H1 (cell line): ENCODE data around the gene CHRNA4. TPM values are rescaled to one million over a fixed set of nuclear protein-coding genes. Genes with fewer than 3 reads are reported as not detected.
A peak's percentile ranks its signal among the peaks of the same experiment; 100 is the strongest.

Experiments used
- CTCF ChIA-PET: fragments of 300-600 bp; sonication (Branson Sonifier 250); formaldehyde crosslinking; loops from one replicate; lab custom pipeline; 2021; ENCODE audit not compliant: partially characterized antibody; lab: Charles Lee
- POLR2A ChIA-PET: fragments of 300-600 bp; sonication (Branson Sonifier 250); formaldehyde crosslinking; loops from one replicate; lab custom pipeline; 2021; ENCODE audit warnings: inconsistent platforms; ENCODE audit not compliant: partially characterized antibody; lab: Charles Lee
- DNase-seq, 2 experiments: peaks; one replicate each; pipeline versions ENCODE4 v3.0.0 to v3.0.0-alpha.2; 2010 to 2022; ENCODE audit warnings: low spot score in 2 of 2, low read depth in 1 of 2, mixed read lengths in 1 of 2
- FAIRE-seq: peaks from 2 replicates; lab custom pipeline; 2011; peaks lifted over from hg19 to GRCh38; lab: Jason Lieb, UNC
- H2AFZ ChIP-seq: 2 replicates; pipeline ENCODE4 v1.8.1; 2012; ENCODE audit warnings: low read length, inconsistent platforms
- H2AK5ac ChIP-seq: 2 replicates; pipeline ENCODE4 v1.6.1; 2013; ENCODE audit warnings: low read depth, low read length
- H2BK120ac ChIP-seq: replicated peaks from 2 replicates; pipeline ENCODE3; 2013; ENCODE audit warnings: low read depth, low read length, inconsistent platforms
- H2BK12ac ChIP-seq: 2 replicates; pipeline ENCODE4 v1.6.1; 2013; ENCODE audit warnings: low read depth, low read length
- H2BK15ac ChIP-seq: 2 replicates; pipeline ENCODE4 v1.6.1; 2013; ENCODE audit warnings: low read length
- H2BK20ac ChIP-seq: 2 replicates; pipeline ENCODE4 v1.6.1; 2013; ENCODE audit warnings: low read length
- H2BK5ac ChIP-seq: 2 replicates; pipeline ENCODE4 v1.6.1; 2013; ENCODE audit warnings: low read depth, low read length
- H3K14ac ChIP-seq: 2 replicates; pipeline ENCODE4 v1.6.1; 2013; ENCODE audit warnings: inconsistent platforms; ENCODE audit not compliant: insufficient read length
- H3K18ac ChIP-seq: 2 replicates; pipeline ENCODE4 v1.6.1; 2013; ENCODE audit warnings: low read length; ENCODE audit errors: extremely low read depth
- H3K23ac ChIP-seq: 2 replicates; pipeline ENCODE4 v1.6.1; 2013; ENCODE audit warnings: inconsistent platforms; ENCODE audit not compliant: insufficient read length
- H3K23me2 ChIP-seq: 2 replicates; pipeline ENCODE4 v1.6.1; 2013; ENCODE audit warnings: low read depth, low read length
- H3K27ac ChIP-seq: 2 replicates; pipeline ENCODE4 v1.6.1; 2011; ENCODE audit warnings: low read depth, low read length, inconsistent platforms
- H3K27me3 ChIP-seq, 4 experiments: replicated peaks in 1 of 4; 1 replicate in 1 of 4; 2 replicates in 3 of 4; pipeline versions ENCODE4 v1.6.1 to v1.8.1; 2011 to 2013; ENCODE audit warnings: low read length in 3 of 4, mild to moderate bottlenecking in 3 of 4, inconsistent platforms in 2 of 4, mixed read lengths in 2 of 4, moderate library complexity in 1 of 4; ENCODE audit not compliant: control insufficient read depth in 3 of 4, insufficient read depth in 3 of 4; ENCODE audit errors: extremely low read depth in 1 of 4
- H3K36me3 ChIP-seq, 4 experiments: 2 replicates each; pipeline versions ENCODE4 v1.6.1 to v1.8.1; 2011 to 2013; ENCODE audit warnings: mild to moderate bottlenecking in 4 of 4, low read length in 3 of 4, moderate library complexity in 2 of 4, control low read depth in 1 of 4, inconsistent platforms in 1 of 4; ENCODE audit not compliant: insufficient read depth in 4 of 4, control insufficient read depth in 2 of 4
- H3K4ac ChIP-seq: replicated peaks from 2 replicates; pipeline ENCODE3; 2013; ENCODE audit warnings: low read length, low read depth, mixed read lengths, inconsistent platforms; ENCODE audit not compliant: insufficient read length
- H3K4me1 ChIP-seq, 4 experiments: replicated peaks in 1 of 4; 1 replicate in 1 of 4; 2 replicates in 3 of 4; pipeline versions ENCODE4 v1.6.1 to v1.8.1; 2011 to 2013; ENCODE audit warnings: low read length in 3 of 4, inconsistent platforms in 2 of 4, mixed read lengths in 1 of 4; ENCODE audit not compliant: insufficient read depth in 4 of 4, control insufficient read depth in 3 of 4
- H3K4me2 ChIP-seq, 2 experiments: 2 replicates each; pipeline versions ENCODE4 v1.6.1 to v1.8.1; 2011 to 2013; ENCODE audit warnings: low read depth in 2 of 2, low read length in 2 of 2, control low read depth in 1 of 2, inconsistent platforms in 1 of 2, mild to moderate bottlenecking in 1 of 2; ENCODE audit not compliant: insufficient read depth in 1 of 2
- H3K4me3 ChIP-seq, 4 experiments: fragments of 200-600, 300-600 bp in 1 of 4; sonication (generic), shearing (Covaris generic), sonication (Bioruptor Twin) in 1 of 4; 2 replicates each; pipeline versions ENCODE4 v1.5.1 to v1.8.1; 2011 to 2016; ENCODE audit warnings: low read length in 4 of 4, low read depth in 3 of 4, control low read depth in 2 of 4, inconsistent platforms in 2 of 4, mild to moderate bottlenecking in 2 of 4, mixed read lengths in 1 of 4, moderate library complexity in 1 of 4; ENCODE audit not compliant: insufficient read depth in 2 of 4; ENCODE audit errors: extremely low read depth in 1 of 4
- H3K56ac ChIP-seq: replicated peaks from 2 replicates; pipeline ENCODE3; 2013; ENCODE audit warnings: low read depth, mild to moderate bottlenecking, mixed read lengths, low read length, inconsistent platforms; ENCODE audit not compliant: insufficient read length
- H3K79me1 ChIP-seq: 2 replicates; pipeline ENCODE4 v1.6.1; 2013; ENCODE audit warnings: low read depth, low read length, control low read depth
- H3K79me2 ChIP-seq, 2 experiments: 2 replicates each; pipeline versions ENCODE4 v1.6.1 to v1.8.1; 2012 to 2013; ENCODE audit warnings: low read length in 2 of 2, mild to moderate bottlenecking in 2 of 2, inconsistent platforms in 1 of 2; ENCODE audit not compliant: insufficient read depth in 2 of 2, control insufficient read depth in 1 of 2
- H3K9ac ChIP-seq, 4 experiments: replicated peaks in 1 of 4; 1 replicate in 1 of 4; 2 replicates in 3 of 4; pipeline versions ENCODE4 v1.6.1 to v1.8.1; 2011 to 2013; ENCODE audit warnings: low read depth in 3 of 4, low read length in 3 of 4, control low read depth in 2 of 4, mild to moderate bottlenecking in 2 of 4, moderate library complexity in 2 of 4, inconsistent platforms in 1 of 4; ENCODE audit errors: extremely low read depth in 1 of 4
- H3K9me3 ChIP-seq, 2 experiments: 2 replicates each; pipeline versions ENCODE4 v1.6.1 to v1.8.1; 2012 to 2013; ENCODE audit warnings: mild to moderate bottlenecking in 2 of 2, moderate library complexity in 2 of 2, control low read depth in 1 of 2, inconsistent platforms in 1 of 2, low read depth in 1 of 2, low read length in 1 of 2, mixed read lengths in 1 of 2; ENCODE audit not compliant: insufficient read depth in 2 of 2
- H4K20me1 ChIP-seq, 2 experiments: replicated peaks in 1 of 2; 2 replicates each; pipeline versions ENCODE3 to v1.8.1; 2011 to 2013; ENCODE audit warnings: inconsistent platforms in 2 of 2, low read length in 2 of 2, mild to moderate bottlenecking in 1 of 2; ENCODE audit not compliant: insufficient read depth in 2 of 2, control insufficient read depth in 1 of 2
- H4K5ac ChIP-seq: 2 replicates; pipeline ENCODE4 v1.6.1; 2013; ENCODE audit warnings: low read length, low read depth, mixed read lengths, inconsistent platforms; ENCODE audit not compliant: insufficient read length
- H4K8ac ChIP-seq: 2 replicates; pipeline ENCODE4 v1.8.0; 2013; ENCODE audit warnings: mild to moderate bottlenecking, moderate library complexity, low read length, inconsistent platforms; ENCODE audit not compliant: insufficient read depth; ENCODE audit errors: extremely low read depth
- H4K91ac ChIP-seq: replicated peaks from 2 replicates; pipeline ENCODE3; 2013; ENCODE audit warnings: low read length, mixed read lengths, inconsistent platforms; ENCODE audit not compliant: insufficient read length
- WGBS, 2 experiments: shearing (Covaris generic) in 1 of 2; methylation state at CpG; one replicate each; pipeline versions ENCODE4 v1.1.6 to v1.1.7; 2013 to 2015; ENCODE audit warnings: low lambda C conversion rate in 2 of 2, mixed read lengths in 2 of 2, inconsistent platforms in 1 of 2, low coverage in 1 of 2, missing lambda C conversion rate in 1 of 2; ENCODE audit not compliant: insufficient replicate concordance in 2 of 2, insufficient coverage in 1 of 2, insufficient read length in 1 of 2; ENCODE audit errors: extremely low coverage in 1 of 2, missing lambda C conversion rate in 1 of 2; 5-methylcytosine and 5-hydroxymethylcytosine counted together
- polyA plus RNA-seq, 7 experiments: library from polyadenylated mRNA; depleted of rRNA in 3 of 7; stranded (reverse) in 5 of 7; unstranded in 2 of 7; fragments of >200 nt in 5 of 7; fragments of 200-250 nt in 2 of 7; gene quantifications; 1 replicate in 5 of 7; 2 replicates in 1 of 7; 4 replicates in 1 of 7; pipeline versions ENCODE4 v1.2.1 to v1.2.3, GENCODE V29; 2011 to 2013; ENCODE audit warnings: missing spikeins in 2 of 7, mixed read lengths in 2 of 7
- total RNA-seq: library from RNA; stranded (reverse); fragmentation: NEBNext Ultra II Directional; extraction: Animal tissue kit (Norgen Biotek cat#: 25700); gene quantifications from 2 replicates; pipeline ENCODE4 v1.2.1, GENCODE V29; 2021

Gene CHRNA4
- total and polyA plus RNA-seq, 2 of the 8 experiments (the other 6 are each of a cell fraction or from before 2014, with no cell fraction given): 4.3 to 5.7 TPM

DNA sequence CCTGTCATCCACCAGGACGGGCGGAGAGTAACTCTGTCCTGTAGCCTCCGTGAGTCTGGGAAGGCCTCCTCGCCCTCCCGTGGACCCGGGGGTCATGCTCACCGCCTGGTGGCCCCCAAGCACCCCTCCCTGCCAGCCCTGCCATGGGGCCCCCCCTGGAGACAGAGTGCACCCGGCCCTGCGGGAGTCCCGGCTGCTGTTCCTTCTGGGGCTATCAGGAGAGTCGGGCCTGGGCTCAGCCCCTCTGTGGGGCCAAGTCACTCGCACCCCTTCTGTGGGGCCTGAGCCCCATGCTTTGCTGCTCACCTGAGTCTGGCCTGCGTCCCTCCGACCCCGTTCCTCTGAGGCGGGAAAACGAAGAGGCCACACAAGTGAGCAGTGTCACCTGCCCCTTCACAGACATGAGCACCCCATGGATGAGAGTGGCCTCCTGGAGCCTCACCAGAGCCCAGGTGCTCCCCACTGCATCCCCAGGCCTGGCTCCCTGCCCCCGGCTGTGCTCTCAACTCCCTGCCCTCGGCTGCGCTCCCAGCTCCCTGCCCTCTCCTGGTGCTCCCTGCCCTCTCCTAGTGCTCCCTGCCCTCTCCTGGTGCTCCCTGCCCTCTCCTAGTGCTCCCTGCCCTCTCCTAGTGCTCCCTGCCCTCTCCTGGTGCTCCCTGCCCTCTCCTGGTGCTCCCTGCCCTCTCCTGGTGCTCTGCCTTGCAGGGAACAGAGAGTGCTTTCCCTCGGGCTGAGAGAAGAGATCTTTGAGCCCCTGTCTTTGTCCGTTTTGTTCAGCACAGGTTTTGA is 4.6 kb upstream of the CHRNA4 start:
- Histone ChIP-seq H3K23ac (no peak overlapping the region), H3K56ac (no peak overlapping the region), H3K79me1 (peaks cover 2% of the 10 kb centered on the region; the same call in 1 of the 2 replicates), H3K4me2 (no peak overlapping the region), H4K20me1 (no peaks in the 10 kb centered on the region), H3K23me2 (peaks cover 9% of the 10 kb centered on the region; the same call in 1 of the 2 replicates), H2BK12ac (no peak overlapping the region), H2BK5ac (no peak overlapping the region), H3K36me3 (no peaks in the 10 kb centered on the region), H4K8ac (0 out of 2 replicates have a peak overlapping the region, but pooled peaks have one; percentile 35), H3K27me3 (peaks cover 0 to 20% (median 12%) of the 10 kb centered on the region in 4 experiments; a peak in 5 of 7 replicates), H3K9me3 (no peaks in the 10 kb centered on the region), H3K79me2 (no peaks in the 10 kb centered on the region), H3K4me1 (peaks cover 0 to 16% (median 10%) of the 10 kb centered on the region in 4 experiments; a peak in 6 of 7 replicates), H2BK120ac (no peak overlapping the region), H2BK15ac (no peak overlapping the region), H3K9ac (no peak overlapping the region), H2BK20ac (no peak overlapping the region), H4K5ac (no peak overlapping the region), H3K14ac (no peak overlapping the region), H2AFZ (no peak overlapping the region), H3K27ac (no peak overlapping the region), H2AK5ac (no peak overlapping the region), H3K4ac (no peak overlapping the region), H3K18ac (peak overlapping the region; percentile 7; the same call in 1 of the 2 replicates), H3K4me3 (no peak overlapping the region), H4K91ac (no peak overlapping the region)
- WGBS, 2 experiments: 86% methylated on average over 14 of the region's 22 CpGs; no CpG with 5 or more reads in 1 of the 2 experiments
- ChIA-PET POLR2A (interaction anchor here (1.0 kb wide), 1 partner anchor 12 kb away, joined by 6 read pairs; no protein-coding TSS in a partner anchor), CTCF (interaction anchor here (0.8 to 3.8 kb wide), 4 partner anchors 12 to 142 kb away, joined by 3 to 20 read pairs (median 15); no protein-coding TSS in a partner anchor)
- no peak for FAIRE-seq
- DNase-seq: no peak
